Spleen (tissue), 11 donors: ENCODE measurements around the gene CHST8. TPM values are rescaled to one million over a fixed set of nuclear protein-coding genes. Genes with fewer than 3 reads are reported as not detected.
A peak's percentile ranks its signal among the peaks of the same experiment; 100 is the strongest.

ENCODE experiments used
- DNase-seq: peaks from one replicate; pipeline ENCODE4 v3.0.0-alpha.2; 2020
- H3K27ac ChIP-seq, 8 donors: fragments of 200-600 bp; sonication (generic) in 7 of 8; 1 replicate in 4 of 8; 2 replicates in 4 of 8; pipeline versions ENCODE4 v1.5.0 to v1.8.0; 2016 to 2021; ENCODE audit warnings: inconsistent platforms in 4 of 8, mild to moderate bottlenecking in 4 of 8, moderate library complexity in 1 of 8
- H3K27me3 ChIP-seq, 7 donors: fragments of 200-600 bp; sonication (generic) in 6 of 7; replicated peaks in 1 of 7; 1 replicate in 4 of 7; 2 replicates in 3 of 7; pipeline versions ENCODE4 v1.5.0 to v1.8.0; 2016 to 2021; ENCODE audit warnings: inconsistent platforms in 3 of 7, mild to moderate bottlenecking in 1 of 7
- H3K36me3 ChIP-seq, 6 donors: fragments of 200-600 bp; sonication (generic) in 5 of 6; 1 replicate in 4 of 6; 2 replicates in 2 of 6; pipeline versions ENCODE4 v1.5.0 to v1.8.0; 2016 to 2021; ENCODE audit warnings: inconsistent platforms in 2 of 6
- H3K4me1 ChIP-seq, 6 donors: fragments of 200-600 bp; sonication (generic) in 5 of 6; 1 replicate in 3 of 6; 2 replicates in 3 of 6; pipeline versions ENCODE4 v1.5.0 to v1.8.0; 2016 to 2021; ENCODE audit warnings: inconsistent platforms in 3 of 6
- H3K4me3 ChIP-seq, 8 donors: fragments of 200-600 bp; sonication (generic) in 7 of 8; 1 replicate in 4 of 8; 2 replicates in 4 of 8; pipeline versions ENCODE4 v1.5.0 to v1.8.0; 2016 to 2021; ENCODE audit warnings: inconsistent platforms in 4 of 8, mild to moderate bottlenecking in 4 of 8, moderate library complexity in 2 of 8
- H3K9me3 ChIP-seq, 8 donors: fragments of 200-600 bp; sonication (generic) in 7 of 8; 1 replicate in 4 of 8; 2 replicates in 4 of 8; pipeline versions ENCODE4 v1.5.0 to v1.8.0; 2016 to 2021; ENCODE audit warnings: inconsistent platforms in 4 of 8
- POLR2A ChIP-seq, 3 donors: fragments of 450-650 bp; IDR thresholded peaks; one replicate each; pipeline ENCODE4 v1.5.1; 2017; ENCODE audit warnings: antibody characterized with exemption in 3 of 3, mild to moderate bottlenecking in 1 of 3
- POLR2AphosphoS5 ChIP-seq, 3 donors: sonication (generic); formaldehyde crosslinking; IDR thresholded peaks; one replicate each; pipeline ENCODE4 v1.5.1; 2017; ENCODE audit warnings: antibody characterized with exemption in 3 of 3
- WGBS, 5 donors: extraction: QIAGEN DNeasy Blood & Tissue Kit in 3 of 5; methylation state at CpG; one replicate each; pipeline versions ENCODE4 v1.1.5 to v1.1.7; 2013 to 2018; 5-methylcytosine and 5-hydroxymethylcytosine counted together
- intact Hi-C: fragments of 100-400 bp; cut with DNase I; formaldehyde crosslinking; loops from one replicate; pipeline ENCODE4 v1.15.0; 2023; ENCODE audit warnings: low total_unique reads
- polyA plus RNA-seq, 3 donors: library from polyadenylated mRNA; stranded (reverse); fragments of 200-250 nt; gene quantifications; one replicate each; pipeline ENCODE4 v1.2.1, GENCODE V29; 2013
- total RNA-seq, 7 donors: library from RNA; depleted of rRNA in 3 of 7; stranded (reverse); fragments of >200 nt in 3 of 7; fragmentation: NEBNext Ultra II Directional in 4 of 7; extraction: Animal tissue kit (Norgen Biotek cat#: 25700) in 4 of 7; gene quantifications; one replicate each; pipeline versions ENCODE4 v1.1.0 to v1.2.1, GENCODE V29; 2016 to 2021
- TF ChIP-seq, protein P1 (sequence below), 11 experiments: fragments of 200-600 bp in 7 of 11; fragments of 450-650 bp in 4 of 11; sonication (generic) in 4 of 11; IDR thresholded peaks in 8 of 11; conservative IDR thresholded peaks in 3 of 11; 1 replicate in 7 of 11; 2 replicates in 4 of 11; pipeline versions ENCODE4 v1.4.0 to v1.8.0; 2016 to 2021; ENCODE audit warnings: antibody characterized with exemption in 11 of 11, inconsistent platforms in 4 of 11, mild to moderate bottlenecking in 1 of 11
- donor health status: healthy with polysubstance abuse.
- donor health status: DM: no; HTN: no; CAD: no; lungs with moderate emphysema.
- donor health status: DM: no; HTN: no; CAD: no.
- donor health status: Bipolar disorder and iron deficiency.
- donor health status: healthy.
- donor health status: DM: no; HTN: no; CAD: no.
- donor health status: DM: yes; HTN: yes; CAD: no.

The CHST8 gene
- total and polyA plus RNA-seq, 10 donors = 0.43 to 4.0 (median 1.6) TPM

DNA sequence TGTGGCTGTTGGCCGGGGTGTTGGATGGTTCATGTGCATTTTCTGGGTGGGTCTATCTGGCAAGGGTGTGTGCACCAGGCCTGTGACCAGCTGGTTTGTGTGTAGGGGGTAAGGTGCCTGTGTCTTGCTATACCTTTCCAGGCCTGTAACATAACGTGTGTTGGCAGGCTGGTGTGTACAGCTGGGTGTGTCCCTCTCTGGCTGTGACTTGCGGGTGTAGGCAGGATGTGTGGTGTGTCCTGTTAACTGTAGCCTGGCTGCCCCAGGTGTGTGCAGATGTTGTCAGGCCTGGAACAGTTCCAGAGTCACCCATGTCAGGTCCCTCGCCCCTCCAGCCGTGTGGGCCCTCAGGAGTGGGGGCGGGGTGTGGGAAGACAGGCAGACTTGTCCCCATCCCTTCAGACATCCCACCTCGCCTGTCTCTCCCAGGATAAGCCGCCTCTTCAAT, 184.7 kb downstream of the CHST8 start:
- no peak for DNase-seq

DNA sequence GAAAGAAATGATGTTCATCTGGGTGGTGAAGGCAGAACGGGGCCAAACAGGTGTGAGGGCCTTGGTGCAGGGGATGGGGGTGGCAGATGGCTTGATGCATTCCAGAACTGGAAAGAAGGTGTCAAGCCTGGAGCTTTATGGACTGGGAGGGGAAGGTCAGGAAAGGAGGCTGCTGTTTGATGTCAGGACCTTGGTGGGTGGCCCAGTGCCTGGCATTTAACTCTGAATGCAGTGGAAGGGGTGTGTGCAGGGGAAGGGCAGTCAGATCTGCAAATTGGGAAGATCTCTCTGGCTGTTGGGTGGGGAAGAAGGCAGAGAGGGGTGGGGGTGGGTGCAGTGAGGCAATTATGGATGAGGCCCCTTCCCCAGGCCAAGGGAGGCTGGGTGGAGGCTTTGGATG, 186.6 kb downstream of the CHST8 start:
- H3K27me3 ChIP-seq = no peaks in the 10 kb centered on the region
- H3K9me3 ChIP-seq = no peaks in the 10 kb centered on the region
- intact Hi-C loops = no loop called here
- TF ChIP-seq POLR2AphosphoS5 (IDR thresholded peaks at IDR 0.05) (no peak), POLR2A (IDR thresholded peaks at IDR 0.05) (no peak)
- TF ChIP-seq, protein P1, sequence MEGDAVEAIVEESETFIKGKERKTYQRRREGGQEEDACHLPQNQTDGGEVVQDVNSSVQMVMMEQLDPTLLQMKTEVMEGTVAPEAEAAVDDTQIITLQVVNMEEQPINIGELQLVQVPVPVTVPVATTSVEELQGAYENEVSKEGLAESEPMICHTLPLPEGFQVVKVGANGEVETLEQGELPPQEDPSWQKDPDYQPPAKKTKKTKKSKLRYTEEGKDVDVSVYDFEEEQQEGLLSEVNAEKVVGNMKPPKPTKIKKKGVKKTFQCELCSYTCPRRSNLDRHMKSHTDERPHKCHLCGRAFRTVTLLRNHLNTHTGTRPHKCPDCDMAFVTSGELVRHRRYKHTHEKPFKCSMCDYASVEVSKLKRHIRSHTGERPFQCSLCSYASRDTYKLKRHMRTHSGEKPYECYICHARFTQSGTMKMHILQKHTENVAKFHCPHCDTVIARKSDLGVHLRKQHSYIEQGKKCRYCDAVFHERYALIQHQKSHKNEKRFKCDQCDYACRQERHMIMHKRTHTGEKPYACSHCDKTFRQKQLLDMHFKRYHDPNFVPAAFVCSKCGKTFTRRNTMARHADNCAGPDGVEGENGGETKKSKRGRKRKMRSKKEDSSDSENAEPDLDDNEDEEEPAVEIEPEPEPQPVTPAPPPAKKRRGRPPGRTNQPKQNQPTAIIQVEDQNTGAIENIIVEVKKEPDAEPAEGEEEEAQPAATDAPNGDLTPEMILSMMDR (IDR thresholded peaks at IDR 0.05 in 8 of 11, conservative IDR thresholded peaks at IDR 0.05 in 3 of 11) = no peak
- H3K4me1 ChIP-seq = peaks cover 0 to 72% (median 18%) of the 10 kb centered on the region in 6 donors
- H3K27ac ChIP-seq = peak overlapping the region in 5 of 8 donors; percentile 19 to 66 (median 51)
- whole genome bisulfite sequencing, 5 donors = 67 to 100% (median 69%) methylated on average over 1 of the region's 1 CpG
- no peak overlapping the region for H3K4me3 ChIP-seq
- no peak for DNase-seq
- H3K36me3 ChIP-seq = peaks cover 0 to 70% (median 17%) of the 10 kb centered on the region in 6 donors

More for the DNA sequence above, 184.7 kb downstream of the CHST8 start:
- H3K27me3 ChIP-seq = no peaks in the 10 kb centered on the region
- peaks cover 0 to 89% (median 20%) of the 10 kb centered on the region in 6 donors for H3K4me1 ChIP-seq
- peaks cover 0 to 70% (median 4%) of the 10 kb centered on the region in 6 donors for H3K36me3 ChIP-seq
- intact Hi-C loops = no loop called here
- H3K27ac ChIP-seq = peak overlapping the region in 1 of 8 donors; percentile 50
- TF ChIP-seq POLR2A (IDR thresholded peaks at IDR 0.05) (no peak), POLR2AphosphoS5 (IDR thresholded peaks at IDR 0.05) (no peak)
- TF ChIP-seq, protein P1 (IDR thresholded peaks at IDR 0.05 in 8 of 11, conservative IDR thresholded peaks at IDR 0.05 in 3 of 11) = no peak
- WGBS, 5 donors = 73 to 82% (median 74%) methylated on average over 3 to 8 of the region's 8 CpGs
- H3K4me3 ChIP-seq = no peak overlapping the region
- H3K9me3 ChIP-seq = no peaks in the 10 kb centered on the region

DNA sequence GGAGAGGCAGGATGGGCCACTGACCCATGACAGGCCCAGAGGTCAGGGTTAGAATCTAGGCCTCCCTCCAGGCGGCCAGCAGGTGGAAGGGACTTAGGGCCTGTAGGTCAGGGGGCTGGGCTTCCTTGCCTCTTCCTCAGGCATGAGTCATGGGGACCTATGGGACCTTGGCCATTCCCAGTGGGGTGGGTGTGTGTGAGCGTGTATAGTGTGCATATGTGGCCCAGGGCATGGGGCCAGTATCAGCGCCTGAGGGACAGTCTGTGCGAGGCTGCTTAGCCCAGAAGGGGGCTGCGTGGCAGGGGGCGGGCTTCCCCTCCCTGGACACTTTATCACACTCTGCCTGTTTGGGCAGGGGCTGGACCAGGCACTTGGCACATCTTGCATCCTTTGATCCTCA, 188.2 kb downstream of the CHST8 start:
- H3K27ac ChIP-seq = peak overlapping the region in 4 of 8 donors; percentile 25 to 66 (median 40)
- peaks cover 0 to 65% (median 18%) of the 10 kb centered on the region in 6 donors for H3K36me3 ChIP-seq
- peak; percentile 46 to 59 (median 48) for TF ChIP-seq POLR2AphosphoS5 (IDR thresholded peaks at IDR 0.05)
- TF ChIP-seq, protein P1 (IDR thresholded peaks at IDR 0.05 in 8 of 11, conservative IDR thresholded peaks at IDR 0.05 in 3 of 11) = no peak
- H3K9me3 ChIP-seq = no peaks in the 10 kb centered on the region
- peak; percentile 68 for DNase-seq
- WGBS, 5 donors = 72 to 84% (median 79%) methylated on average over 6 of the region's 6 CpGs
- peaks cover 0 to 57% (median 12%) of the 10 kb centered on the region in 6 donors for H3K4me1 ChIP-seq
- no peak overlapping the region for H3K4me3 ChIP-seq
- intact Hi-C loops = no loop called here
- no peaks in the 10 kb centered on the region for H3K27me3 ChIP-seq

DNA sequence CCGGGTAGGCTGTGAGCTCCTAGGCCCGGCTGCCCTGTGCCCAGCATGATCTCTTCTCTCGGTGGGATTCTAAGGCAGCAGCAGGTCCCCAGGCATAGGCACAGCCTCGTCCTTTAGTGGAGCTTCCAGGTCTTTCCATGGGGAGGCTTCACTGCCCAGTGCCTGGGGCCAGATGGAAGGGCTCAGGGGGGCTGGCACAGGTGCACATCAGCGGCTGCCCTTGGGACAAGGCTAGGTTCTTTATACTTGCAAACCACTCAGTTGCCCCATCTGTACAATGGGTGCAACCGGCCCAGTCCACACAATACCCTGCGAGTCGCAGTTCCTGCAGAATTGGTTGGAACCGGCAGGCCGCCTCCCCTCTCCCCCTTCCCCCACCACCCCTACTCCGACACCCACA, 189.1 kb downstream of the CHST8 start:
- TF ChIP-seq POLR2AphosphoS5 (IDR thresholded peaks at IDR 0.05) (no peak), POLR2A (IDR thresholded peaks at IDR 0.05) (no peak)
- TF ChIP-seq, protein P1 (IDR thresholded peaks at IDR 0.05 in 8 of 11, conservative IDR thresholded peaks at IDR 0.05 in 3 of 11) = no peak
- no peak overlapping the region for H3K4me3 ChIP-seq
- intact Hi-C loops = no loop called here
- H3K27ac ChIP-seq = no peak overlapping the region
- H3K9me3 ChIP-seq = no peaks in the 10 kb centered on the region
- H3K36me3 ChIP-seq = peaks cover 0 to 60% (median 18%) of the 10 kb centered on the region in 6 donors
- H3K27me3 ChIP-seq = no peaks in the 10 kb centered on the region
- peak; percentile 64 for DNase-seq
- 92 to 96% (median 93%) methylated on average over 10 to 11 of the region's 11 CpGs for WGBS, 5 donors
- peaks cover 0 to 49% (median 8%) of the 10 kb centered on the region in 6 donors for H3K4me1 ChIP-seq
